Esophagus squamous epithelium (tissue), 4 donors: ENCODE results near the gene TRPV6.

Experiments
- POLR2A ChIP-seq, 4 donors: fragments of 450-650 bp; IDR thresholded peaks; one replicate each; pipeline ENCODE4 v1.6.1; 2017; ENCODE audit warnings: antibody characterized with exemption in 4 of 4, mild to moderate bottlenecking in 4 of 4, moderate library complexity in 3 of 4
- TF ChIP-seq, protein P1 (sequence below), 6 experiments: fragments of 450-650 bp in 4 of 6; fragments of 200-600 bp in 2 of 6; sonication (generic) in 2 of 6; IDR thresholded peaks; one replicate each; pipeline ENCODE4 v1.5.1; 2016 to 2019; ENCODE audit warnings: antibody characterized with exemption in 6 of 6, mild to moderate bottlenecking in 4 of 6, moderate library complexity in 4 of 6

GRCh38 chr7:142905759-142906158 is 20.2 kb upstream of the TRPV6 start:
- TF ChIP-seq, protein P1, sequence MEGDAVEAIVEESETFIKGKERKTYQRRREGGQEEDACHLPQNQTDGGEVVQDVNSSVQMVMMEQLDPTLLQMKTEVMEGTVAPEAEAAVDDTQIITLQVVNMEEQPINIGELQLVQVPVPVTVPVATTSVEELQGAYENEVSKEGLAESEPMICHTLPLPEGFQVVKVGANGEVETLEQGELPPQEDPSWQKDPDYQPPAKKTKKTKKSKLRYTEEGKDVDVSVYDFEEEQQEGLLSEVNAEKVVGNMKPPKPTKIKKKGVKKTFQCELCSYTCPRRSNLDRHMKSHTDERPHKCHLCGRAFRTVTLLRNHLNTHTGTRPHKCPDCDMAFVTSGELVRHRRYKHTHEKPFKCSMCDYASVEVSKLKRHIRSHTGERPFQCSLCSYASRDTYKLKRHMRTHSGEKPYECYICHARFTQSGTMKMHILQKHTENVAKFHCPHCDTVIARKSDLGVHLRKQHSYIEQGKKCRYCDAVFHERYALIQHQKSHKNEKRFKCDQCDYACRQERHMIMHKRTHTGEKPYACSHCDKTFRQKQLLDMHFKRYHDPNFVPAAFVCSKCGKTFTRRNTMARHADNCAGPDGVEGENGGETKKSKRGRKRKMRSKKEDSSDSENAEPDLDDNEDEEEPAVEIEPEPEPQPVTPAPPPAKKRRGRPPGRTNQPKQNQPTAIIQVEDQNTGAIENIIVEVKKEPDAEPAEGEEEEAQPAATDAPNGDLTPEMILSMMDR (IDR thresholded peaks at IDR 0.05), result no peak
- no peak for TF ChIP-seq POLR2A (IDR thresholded peaks at IDR 0.05)
